DMS 273 treated with DMSO at 0.1 percent for 48 hours (cell line): Measurements from ENCODE around the gene SPP1.
"Not testable (repeated sequence)": the region's sequence is repeated elsewhere in the genome, so short reads cannot be mapped to it uniquely, and the experiment has no call there.

Source experiments
- DNase-seq: peaks from one replicate; lab custom pipeline; 2025; lab: John Stamatoyannopoulos, UW

The SPP1 gene

DNA sequence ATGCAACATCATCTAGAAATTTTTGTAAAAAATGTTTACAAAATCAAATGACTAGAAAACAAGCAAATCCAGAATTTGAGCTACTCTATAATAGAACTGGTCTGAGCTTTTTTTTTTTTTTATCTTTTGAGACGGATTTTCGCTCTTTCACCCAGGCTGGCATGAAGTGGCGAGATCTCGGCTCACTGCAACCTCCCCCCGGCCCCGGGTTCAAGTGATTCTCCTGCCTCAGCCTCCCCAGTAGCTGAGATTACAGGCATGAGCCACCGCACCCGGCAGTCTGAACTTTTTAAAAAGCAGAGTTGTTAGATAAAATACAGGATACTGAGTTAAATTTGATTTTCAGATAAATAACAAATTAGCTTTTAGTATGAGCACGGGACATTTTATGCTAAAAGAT is 11.0 kb downstream of the SPP1 start:
- no peak for DNase-seq

DNA sequence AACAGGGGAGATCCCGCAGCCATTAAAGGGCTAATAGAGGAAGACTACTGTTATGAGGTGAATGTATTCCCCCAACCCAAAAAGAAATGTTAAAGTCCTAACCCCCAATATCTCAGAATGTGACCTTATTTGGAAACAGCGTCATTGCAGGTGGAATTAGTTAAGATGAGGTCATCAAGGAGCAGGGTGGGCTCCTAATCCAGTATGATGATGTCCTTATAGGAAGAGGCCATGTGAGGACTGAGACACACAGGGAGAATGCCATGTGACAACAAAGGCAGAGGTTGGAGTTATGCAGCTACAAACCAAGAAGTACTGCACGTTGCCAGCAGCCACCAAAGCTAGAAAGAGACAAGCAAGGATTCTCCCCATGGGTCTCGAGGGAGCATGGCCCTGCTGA is 14.3 kb downstream of the SPP1 start:
- DNase-seq = no peak

DNA sequence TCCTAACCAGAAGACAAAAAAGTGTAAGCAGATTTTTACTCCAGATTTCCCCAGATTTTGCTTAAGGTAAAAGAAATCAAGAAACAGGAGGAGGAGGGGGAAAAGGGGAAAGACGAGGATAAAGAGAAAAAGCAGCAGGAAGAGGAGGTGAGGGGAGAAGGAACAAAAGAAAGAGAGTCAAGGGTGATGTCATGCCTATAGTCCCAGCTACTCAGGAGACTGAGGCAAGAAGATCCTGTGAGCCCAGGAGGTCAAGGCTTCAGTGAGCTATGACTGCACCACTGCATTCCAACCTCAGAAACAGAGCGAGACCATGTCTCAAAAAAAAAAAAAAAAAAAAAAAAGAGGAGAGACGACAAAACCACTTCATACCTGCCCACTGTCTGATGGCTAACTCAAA is 19.9 kb downstream of the SPP1 start:
- DNase-seq = no peak

DNA sequence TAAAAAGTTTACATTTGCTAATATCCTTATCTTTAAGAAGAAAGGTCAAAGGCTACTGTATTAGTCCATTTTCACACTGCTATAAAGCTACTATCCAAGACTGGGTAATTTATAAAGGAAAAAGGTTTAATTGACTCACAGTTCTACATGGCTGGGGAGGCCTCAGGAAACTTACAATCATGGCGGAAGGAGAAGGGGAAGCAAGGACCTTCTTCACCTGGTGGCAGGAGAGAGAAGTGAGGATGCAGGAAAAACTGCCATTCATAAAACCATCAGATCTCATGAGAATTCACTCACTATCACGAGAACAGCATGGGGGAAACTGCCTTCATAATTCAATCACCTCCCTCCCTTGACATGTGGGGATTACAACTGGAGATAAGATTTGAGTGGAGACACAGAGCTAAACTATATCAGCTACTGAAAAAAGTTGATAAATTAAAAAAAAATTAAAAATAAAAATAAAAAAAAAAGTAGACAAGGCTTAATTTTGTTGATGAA is 23.7 kb downstream of the SPP1 start:
- not testable (repeated sequence) for DNase-seq

DNA sequence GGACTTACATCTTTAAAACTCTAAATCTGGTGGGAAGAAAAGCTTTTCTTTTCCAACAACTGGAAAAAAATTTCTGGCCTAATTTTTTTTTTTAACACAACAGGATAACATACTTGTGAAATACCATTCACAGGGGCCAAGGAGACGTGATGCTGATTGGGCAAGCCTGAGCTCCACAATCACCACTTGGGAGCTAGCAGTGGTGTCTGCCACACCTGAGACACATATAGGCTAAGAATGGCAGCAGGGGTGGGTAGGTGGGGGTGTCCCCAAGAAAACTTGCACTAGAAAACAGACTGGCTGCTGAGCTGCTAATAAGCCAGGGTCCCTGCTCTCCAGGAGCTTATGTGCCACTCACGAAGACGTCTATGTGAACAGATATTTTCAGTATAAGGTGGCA is 26.4 kb downstream of the SPP1 start:
- DNase-seq = no peak

DNA sequence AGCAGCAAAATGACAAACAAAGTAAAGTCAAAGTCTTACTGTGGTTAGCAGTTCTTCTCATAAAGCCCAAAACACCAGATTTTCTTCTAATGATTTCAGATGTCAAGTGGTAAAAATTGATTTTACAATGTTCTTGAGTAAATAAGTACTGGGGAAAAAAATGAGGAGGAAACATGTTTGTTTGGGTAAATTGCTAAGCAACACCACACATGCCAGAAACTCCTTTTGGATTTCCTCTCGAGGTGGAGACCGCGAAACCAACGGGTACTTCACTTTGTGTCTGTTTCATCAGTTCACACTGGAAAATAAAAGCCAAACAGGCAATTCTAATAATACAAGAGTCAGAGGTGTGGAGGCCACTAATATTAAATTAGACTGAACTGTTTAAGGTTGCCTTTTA is 27.3 kb downstream of the SPP1 start:
- DNase-seq = no peak

DNA sequence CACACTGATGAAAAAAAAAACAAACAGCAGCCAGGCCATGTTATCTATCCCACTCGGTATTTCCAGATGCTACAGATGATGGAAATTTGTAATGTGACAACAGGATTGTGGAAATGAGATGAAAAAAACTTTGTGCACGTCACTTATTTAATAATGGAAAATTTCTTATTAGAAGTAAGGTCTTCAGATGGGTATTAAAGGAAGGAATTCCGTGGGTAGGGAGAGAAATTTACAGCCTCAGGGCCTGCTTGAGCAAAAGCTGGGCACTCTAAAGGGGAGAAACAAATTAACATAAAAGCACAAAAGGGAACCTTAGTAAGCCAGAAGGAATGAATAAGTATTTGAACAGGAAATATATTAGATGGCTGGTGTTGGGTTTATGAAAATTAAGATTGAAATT is 27.7 kb downstream of the SPP1 start:
- no peak for DNase-seq

DNA sequence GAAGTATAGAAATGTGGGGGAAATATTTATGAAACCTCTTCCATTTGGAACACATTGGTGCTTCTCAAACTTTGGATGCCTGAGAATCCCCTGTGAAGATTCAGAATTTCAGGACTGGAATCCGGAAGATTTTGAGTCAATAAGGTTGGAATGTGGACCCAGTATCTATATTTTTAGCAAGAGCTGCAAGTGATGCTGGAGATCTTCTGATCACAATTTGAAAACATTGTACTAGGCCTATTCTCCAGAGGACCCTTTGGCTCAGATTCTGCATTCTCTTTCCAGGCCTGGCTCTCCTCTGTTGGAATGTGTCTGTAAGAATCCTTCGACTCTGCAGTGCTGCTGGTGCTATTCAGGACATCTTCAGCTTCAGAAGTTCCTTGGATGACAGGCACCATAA is 29.6 kb downstream of the SPP1 start:
- DNase-seq = no peak

DNA sequence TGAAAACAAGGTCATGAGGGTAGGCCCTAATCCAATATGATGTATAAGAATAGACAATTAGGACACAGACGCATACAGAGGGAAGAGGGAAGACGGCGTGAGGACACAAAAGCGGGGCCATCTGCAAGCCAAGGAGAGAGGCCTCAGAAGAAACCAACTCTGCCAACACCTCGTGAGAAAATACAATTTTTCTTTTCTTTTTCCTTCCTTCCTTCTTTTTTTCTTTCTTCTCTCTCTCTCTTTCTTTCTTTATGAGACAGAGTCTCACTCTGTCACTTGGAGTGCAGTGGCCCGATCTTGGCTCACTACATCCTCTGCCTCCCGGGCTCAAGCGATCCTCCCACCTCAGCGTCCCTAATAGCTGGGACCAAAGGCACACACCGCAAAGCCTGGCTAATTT is 30.4 kb downstream of the SPP1 start:
- DNase-seq = no peak

DNA sequence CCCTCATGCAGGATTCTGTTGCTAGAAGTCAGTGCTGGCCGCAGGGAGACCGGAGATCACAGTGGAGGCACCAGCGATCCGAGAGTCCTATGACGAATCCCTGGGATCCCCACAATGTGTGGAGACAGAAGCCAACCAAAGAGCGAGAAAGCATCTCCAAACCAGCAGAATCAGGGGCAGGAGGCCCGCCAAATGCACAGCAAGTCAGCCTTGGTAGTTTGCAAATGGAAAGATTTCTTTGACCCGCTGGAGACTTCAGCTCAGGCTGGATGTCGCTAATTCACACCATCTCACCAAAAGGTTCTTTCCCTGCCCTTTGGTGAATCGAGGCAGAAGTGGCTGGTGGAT is 31.4 kb downstream of the SPP1 start:
- no peak for DNase-seq

DNA sequence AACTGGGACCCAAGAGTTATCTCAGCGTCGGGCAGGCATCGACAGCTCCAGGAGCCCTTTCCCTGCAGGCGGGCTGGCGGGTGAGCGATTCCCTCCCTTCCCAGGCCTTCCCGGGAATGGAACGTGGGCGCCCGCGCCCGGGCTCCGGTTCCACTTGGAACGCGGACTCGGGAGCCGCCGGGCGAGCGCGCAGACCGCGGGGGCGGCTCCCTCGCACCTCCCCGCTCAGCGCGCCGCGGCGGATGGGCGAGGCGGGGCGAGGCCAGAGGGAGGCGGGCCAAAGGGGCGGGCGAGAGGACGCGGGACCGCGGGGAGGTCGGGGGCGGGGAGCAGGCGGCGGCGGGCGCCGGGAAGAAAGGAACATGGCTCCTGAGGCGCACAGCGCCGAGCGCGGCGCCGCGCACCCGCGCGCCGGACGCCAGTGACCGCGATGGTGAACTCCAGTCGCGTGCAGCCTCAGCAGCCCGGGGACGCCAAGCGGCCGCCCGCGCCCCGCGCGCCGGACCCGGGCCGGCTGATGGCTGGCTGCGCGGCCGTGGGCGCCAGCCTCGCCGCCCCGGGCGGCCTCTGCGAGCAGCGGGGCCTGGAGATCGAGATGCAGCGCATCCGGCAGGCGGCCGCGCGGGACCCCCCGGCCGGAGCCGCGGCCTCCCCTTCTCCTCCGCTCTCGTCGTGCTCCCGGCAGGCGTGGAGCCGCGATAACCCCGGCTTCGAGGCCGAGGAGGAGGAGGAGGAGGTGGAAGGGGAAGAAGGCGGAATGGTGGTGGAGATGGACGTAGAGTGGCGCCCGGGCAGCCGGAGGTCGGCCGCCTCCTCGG is 32.0 kb downstream of the SPP1 start, which contains the start of gene PKD2:
PKD2 (plus strand) TSS at position 332 of the 818 bp plus-strand sequence; CDS start at position 431, 99 bp downstream.
- no peak for DNase-seq

DNA sequence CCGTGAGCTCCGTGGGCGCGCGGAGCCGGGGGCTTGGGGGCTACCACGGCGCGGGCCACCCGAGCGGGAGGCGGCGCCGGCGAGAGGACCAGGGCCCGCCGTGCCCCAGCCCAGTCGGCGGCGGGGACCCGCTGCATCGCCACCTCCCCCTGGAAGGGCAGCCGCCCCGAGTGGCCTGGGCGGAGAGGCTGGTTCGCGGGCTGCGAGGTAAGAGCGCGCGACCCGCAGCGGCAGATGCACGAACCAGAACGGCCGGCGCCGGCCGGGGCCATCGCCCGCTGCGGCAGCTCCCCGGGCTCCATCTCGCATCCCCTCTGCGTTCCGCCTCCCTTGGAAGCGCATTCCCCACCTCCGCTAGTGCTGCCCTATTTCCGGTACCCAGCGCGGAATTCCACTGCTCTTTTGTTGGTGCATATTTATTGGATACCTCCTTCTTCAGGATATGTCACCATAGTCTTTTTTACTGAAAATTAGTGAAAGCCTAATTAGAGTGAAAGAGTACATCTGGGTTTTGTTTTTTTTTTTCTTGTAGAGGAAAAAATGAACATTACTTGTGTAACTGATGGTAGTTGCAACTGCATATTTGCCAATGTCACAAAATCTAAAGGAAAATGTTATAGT is 32.7 kb downstream of the SPP1 start:
- no peak for DNase-seq

DNA sequence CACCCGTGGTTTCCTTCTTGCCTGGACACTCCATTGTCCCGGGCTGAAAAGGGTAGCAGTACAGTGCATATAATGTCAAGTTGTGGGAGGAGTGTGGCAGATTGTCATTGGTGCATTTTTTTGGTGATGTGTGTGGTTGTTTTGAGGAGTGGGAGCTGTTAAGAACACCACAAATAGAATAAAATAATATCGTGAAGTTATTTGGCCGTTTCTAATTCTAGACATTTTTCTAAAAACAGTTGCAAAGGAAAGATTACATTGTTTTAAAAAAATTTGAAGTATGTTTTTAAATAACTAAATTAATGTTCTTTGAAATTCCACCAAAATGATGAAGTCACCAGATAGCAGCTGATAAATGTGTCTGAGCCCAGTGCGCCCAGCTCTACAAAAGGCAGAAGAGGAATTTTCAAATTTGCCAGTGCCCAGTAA is 33.2 kb downstream of the SPP1 start:
- no peak for DNase-seq

DNA sequence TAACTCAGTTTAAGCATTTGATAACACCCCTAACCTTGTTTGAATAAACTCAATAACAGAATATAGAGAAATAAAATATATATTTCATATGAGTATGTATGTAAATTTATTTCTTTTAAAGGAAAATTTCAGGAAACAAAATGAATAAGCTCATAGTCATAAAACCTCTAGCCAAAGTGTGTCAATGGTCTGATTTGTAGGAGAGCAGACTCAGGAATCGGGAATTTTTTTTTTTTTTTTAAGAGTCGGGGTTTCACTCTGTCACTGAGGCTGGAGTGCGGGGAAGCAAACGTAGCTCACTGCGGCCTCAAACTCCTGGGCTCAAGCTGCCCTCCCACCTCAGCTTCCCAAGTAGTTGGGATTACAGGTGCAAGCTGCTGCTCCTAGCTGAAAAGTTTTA is 34.4 kb downstream of the SPP1 start:
- DNase-seq = no peak

DNA sequence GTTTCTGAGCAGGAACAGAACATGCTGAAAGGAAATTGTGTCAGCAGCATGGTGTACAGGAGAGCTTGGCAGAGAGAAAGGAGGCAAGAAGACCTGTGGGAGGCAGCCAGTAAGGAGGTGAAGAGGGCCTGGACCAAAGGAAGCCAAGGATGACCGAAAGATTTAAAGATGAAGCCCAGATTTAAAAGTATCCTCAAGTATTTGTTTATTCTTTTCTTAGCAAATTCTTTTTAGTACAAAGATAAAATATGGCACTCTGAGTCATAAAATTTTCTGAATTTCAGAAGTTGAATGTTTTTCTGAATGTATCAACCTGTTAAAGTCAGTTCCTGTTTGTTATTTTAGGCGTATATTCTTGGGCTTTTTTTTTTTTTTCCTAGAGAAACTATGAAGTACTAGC is 35.5 kb downstream of the SPP1 start:
- DNase-seq = no peak

DNA sequence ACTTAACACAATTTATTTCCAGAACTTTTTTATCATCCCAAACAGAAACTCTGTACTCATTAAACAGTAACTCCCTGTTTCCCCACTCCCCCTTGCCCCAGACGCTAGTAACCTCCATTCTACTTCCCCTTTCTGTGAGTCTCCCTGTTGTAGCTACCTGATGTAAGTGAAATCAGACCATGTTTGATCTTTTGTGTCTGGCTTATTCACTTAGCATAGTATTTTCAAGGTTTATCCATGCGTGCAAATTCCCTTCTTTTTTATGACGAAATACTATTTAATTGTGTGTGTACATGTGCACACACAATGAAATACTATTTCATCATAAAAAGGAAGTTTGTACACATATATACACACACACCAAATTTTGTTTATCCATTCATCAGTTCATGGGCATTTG is 37.1 kb downstream of the SPP1 start:
- no peak for DNase-seq

DNA sequence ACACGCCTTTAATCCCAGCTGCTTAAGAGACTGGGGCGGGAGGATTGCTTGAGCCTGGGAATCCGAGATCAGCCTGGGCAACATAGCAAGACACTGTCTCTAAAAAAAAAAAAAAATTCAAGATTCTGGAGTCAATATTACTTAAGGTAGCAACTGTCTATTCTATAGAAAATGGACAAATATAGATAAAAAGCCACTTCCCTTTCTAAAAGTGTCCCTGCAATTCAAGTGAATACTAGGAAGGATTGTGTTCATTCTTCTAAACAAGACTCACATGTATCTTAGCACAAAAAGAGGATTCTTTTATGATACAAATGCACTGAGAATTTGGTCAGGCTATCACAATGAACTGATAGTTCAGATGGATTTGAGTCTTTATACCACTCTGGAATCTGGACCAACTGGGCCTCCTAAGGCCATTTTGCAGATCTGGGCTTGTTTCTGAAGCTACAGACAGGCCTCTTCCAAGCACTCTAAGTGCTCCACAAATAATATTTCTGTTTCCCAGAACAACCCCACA is 38.9 kb downstream of the SPP1 start:
- no peak for DNase-seq

DNA sequence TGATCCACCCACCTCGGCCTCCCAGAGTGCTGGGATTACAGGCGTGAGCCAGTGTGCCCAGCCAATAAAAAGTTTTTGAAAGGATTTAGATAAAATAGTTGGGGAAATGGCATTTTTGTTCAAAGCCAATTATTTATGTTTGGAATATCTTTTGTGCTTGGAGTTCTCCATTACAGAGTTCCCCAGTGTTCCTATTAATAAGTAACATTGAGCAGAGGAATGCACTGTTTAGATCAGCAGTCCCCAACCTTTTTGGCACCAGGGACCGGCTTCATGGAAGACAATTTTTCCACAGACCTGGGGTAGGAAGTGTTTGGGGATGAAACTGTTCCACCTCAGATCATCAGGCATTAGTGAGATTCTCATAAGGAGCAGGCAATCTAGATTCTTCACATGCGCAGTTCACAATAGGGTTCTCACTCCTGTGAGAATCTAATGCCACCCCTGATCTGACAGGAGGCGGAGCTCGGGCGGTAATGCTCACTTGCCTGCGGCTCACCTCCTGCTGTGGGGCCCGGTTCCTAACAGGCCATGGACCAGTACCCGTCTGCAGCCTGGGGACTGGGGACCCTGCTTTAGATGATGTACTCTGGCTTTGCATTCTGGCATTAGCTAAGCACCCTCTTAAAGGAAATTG is 40.3 kb downstream of the SPP1 start:
- DNase-seq = no peak

DNA sequence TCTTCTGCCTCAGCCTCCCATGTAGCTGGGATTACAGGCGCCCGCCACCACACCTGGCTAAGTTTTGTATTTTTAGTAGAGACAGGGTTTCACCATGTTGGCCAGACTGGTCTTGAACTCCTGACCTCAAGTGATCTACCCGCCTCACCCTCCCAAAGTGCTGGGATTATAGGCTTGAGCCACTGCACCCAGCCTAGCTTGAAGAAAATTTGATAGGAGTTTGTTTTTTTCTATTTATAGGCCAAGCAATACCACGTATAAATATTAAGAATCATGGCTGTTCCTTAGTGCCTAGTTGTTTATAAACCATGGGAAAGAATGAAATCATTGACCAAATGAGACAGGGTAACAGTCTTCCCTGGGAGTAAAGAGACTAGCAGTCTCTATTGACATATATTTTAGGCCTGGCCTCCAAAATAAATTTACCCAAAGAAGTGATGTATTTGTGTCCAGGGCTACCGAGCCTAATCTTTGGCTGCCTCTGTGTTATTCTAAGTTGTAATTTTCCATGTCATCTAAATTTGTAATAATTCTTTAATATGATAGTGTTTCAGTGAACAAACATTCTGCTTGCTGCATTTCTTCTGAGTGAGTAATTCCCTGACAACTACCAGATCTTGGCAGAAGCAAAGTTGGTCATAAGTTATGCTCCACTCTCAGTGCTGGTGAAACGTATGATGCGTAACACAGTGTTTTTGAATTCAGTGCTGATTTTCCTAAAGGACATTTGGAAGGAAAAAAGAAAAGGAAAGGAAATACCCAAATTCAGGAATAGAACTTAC is 42.2 kb downstream of the SPP1 start:
- DNase-seq = no peak

DNA sequence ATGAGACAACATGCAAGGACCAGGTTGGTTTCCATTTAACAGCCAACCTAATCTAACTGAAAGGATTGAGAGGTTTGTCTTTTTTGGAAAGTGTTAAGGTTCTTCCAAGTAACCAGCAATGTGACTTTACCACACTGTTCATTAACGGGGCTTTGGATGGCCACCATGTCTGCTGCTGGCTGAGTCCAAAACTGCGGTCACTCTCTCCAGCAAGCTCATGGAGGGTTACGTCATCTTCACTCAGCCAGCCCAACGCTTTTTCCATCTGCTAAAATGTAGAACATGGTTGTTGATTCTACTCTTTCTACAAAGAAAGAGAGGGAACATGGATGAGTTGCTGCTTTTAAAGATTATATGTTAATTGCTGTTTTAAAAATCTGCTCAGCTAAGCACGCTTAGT is 43.0 kb downstream of the SPP1 start:
- no peak for DNase-seq

DNA sequence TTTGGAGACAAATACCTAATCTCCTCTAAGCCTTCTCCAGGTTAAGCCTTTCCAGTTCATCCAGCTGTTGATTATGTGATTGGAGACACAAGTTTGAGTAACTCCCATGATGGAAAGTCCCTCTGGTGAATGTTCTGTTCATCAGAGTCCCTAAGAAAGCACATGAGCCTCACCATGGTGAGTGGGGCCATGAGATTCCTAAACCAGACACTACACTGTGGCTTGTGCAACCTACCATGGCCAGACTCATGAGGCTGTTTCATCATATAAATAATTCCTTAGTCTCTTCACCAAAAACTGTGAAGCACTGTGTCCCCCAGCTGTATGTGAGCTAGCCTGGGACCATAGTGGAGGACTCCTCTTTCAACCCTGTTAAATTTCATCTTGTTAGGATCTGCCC is 46.3 kb downstream of the SPP1 start:
- no peak for DNase-seq

DNA sequence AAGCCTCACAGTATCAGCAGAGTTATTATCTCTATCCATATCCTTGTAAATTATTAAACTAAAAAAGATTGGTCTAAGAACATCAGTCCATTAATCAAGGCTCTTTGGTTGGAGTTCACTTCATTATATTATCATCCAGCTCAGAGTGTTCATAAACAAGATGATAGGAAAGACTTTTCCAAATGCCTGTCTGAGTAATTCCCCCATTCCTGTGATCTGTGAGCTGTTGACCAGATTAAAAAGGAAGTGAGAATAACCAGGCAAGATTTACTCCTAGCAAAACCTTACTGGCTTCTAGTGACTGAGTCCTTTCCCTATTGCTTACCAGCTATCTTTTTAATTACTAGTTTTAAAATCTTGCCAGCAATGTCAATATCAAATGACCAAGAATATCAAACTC is 46.8 kb downstream of the SPP1 start:
- no peak for DNase-seq
